DMS114 treated with DMSO at 0.1 percent for 48 hours (cell line): ENCODE measurements around the gene DEGS1.

Source experiments
- DNase-seq: peaks from one replicate; lab custom pipeline; 2025; ENCODE audit not compliant: unreplicated experiment; lab: John Stamatoyannopoulos, UW

The DEGS1 gene

DNA sequence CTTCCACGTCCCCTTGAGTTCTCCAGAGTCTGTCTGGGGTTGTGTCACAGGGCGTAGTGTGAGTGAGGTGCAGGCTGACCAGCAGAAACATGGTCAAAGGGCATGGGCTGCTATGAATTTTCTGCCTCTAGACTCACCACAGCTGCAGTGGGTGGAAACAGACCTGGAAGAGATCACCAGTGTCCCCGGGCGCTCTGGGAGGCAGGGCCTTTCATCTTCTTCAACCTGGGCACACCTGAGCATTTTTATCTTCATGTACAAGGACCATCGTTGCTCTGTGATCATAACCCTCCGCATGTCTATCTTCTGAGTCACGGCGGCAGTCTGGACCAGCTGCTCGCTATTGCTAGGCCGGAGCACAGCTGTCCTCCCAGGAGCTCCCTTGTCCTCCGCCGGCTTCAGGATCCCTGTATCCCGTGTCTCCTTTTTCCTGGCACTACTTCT, 29.6 kb downstream of the DEGS1 start:
- no peak for DNase-seq

DNA sequence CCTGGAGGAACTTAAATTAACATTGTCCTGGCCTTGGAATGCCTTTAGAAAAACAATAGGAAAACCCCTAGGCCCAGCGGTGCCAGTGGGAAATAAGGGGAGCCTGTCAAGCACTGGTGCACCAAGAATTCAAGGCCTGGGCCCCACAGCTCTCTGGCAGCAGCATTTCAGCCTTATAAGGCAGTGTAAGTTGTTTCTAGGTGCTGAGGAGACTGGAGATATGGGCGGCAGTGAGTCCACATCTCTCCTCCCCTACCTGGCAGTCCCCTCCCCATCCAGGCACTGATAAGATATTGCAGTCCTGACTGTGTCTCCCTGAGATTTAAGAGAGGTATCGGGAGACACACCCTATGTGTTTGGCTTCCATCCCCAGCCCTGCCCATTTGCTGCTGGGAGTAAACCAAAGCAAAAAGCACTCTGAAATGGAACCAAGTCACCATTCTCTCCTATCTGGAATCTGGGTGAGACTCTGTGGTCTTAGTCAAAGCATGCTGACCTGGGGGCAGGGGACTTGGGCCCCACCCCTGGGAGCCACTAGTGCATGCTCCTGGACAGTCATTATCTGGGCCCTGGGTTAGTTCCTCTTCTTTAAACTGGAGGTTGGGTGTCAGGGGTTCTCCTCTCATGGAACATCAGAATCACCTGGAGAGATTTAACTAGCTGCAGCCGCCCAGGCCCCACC, 30.5 kb downstream of the DEGS1 start:
- DNase-seq, result no peak

DNA sequence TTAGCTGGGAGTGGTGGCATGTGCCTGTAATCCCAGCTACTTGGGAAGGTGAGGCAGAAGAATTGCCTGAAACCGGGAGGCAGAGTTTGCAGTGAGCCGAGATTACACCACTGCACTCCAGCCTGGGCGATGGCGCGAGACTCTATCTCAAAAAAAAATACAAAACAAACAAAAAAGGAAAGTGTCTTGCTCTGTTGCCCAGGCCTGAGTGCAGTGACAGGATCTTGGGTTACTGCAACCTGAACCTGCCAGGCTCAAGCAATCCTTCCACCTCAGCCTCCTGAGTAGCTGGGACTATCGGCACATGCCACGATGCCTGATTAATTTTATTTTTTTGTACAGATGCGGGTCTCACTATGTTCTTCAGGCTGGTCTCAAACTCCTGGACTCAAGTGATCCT, 33.3 kb downstream of the DEGS1 start:
- DNase-seq, result no peak

DNA sequence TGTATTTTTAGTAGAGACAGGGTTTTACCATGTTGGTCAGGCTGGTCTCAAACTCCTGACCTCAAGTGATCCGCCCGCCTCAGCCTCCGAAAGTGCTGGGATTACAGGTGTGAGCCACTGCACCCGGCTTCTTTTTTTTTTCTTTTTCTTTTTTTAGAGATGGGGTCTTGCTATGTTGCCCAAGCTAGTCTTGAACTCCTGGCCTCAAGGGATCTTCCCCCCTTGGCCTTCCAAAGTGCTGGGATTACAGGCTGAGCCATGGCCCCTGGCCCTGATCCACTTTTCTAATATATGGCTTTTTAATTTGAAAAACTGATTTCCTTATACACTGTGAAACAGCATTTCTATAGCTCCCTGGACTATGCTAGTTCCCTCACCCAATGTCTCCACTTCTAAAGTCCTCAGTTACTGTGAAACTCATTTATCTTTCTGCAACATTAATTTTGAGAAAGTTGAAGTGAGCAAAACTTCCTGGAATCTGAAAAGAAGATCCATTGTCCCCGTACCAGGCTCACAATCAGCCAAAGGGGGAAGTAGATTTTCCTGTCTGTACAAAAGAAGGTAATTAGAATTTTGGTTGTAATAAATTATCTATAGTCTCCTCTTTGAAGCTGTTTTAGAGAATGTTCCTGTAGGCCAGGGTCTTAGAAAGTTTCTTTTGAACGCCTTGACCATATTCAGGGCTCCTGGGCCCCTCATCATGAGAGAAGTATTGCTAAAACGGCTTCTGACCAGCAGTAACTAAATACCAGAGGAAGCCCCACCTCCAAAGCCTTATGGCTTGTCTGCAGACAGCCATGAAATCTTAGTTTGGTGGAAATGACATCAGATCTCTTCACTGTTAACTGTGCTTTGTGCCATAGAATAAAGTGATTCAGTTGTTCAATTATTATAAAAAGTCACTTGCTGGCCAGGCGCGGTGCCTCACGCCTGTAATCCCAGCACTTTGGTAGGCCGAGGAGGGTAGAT, 34.9 kb downstream of the DEGS1 start:
- DNase-seq, result no peak

DNA sequence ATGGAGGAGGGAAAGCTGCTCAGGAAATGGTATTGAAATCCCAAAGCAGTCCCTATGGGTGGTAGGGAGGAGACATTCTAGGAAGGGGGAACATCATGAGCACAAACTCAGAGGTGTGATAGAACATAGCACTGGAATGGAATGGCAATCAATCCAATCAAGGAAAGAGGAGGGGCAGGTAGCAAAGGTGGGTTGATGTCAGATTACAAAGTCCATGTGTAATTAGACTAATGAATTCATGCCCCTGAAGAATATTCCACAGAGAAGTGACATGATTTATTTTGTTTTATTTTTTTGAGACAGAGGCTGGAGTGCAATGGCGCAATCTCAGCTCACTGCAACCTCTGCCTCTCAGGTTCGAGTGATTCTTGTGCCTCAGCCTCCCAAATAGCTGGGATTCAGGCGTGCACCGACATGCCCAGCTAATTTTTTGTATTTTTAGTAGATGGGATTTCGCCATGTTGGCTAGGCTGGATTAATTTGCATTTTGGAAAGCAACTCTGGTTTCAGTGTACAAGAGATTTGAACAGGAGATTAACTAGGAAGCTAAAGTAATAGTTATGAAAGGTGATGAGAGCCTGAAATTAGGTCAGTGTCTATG, 36.1 kb downstream of the DEGS1 start:
- no peak for DNase-seq

DNA sequence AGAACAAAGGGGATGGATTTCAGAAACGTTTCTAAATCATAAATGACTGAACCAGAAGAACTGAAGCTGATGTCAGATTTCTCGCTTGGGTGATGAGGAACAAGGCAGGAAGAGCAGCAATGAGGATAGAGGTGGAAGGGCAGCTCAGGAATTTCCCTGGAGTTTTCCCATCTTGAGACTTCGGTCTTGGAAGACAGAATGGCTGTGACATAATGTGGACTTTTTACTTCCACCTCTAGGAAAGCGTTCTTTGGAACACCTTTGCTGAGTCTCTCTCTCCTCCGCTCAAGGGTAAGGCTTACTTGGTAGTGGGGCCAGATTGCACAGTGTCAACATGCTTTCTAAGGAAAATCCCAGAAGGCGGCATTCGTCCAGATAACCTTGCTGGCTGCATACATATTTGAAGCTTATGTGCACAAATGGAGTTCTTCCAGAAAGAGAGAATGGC, 36.6 kb downstream of the DEGS1 start:
- no peak for DNase-seq

DNA sequence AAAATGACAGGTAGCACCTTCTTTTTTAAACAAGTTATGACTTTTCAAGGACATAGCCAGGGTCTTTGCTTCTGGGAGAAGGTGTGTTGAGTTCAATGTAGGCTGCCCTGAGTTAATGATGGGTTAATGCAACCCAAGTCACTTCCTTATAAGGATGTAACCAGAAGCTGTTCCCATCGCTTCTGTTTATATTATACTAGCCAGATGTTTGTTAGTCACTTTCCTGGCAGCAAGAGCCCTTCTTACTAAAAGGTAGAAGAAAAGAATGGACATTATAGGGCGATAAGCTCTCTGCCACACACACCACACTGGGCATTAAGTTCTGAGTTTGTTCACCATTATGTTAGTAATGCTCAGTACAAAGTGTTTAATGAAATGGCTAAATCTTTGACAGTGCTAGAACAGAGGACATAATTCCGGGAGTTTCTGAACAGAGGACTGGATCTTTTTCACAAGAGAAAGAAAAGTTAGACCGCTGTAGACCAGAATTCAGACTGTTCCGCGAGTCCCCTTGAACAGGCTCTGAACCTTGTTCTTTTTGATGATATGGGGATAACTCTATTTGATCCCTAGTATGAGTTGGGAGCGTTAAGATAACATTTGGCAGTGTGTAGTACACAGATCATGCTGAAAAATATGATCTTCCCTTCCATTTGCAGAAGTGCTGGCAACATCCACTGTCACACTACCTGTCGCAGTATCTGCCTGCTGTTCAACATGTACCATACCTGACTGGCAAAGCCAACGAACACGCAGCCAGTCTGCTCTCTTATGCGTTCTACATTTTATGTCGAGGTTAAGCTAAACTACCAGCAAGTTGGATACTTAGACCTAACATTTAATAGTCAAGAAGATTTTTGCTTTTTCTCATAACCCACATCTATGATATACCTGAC, 41.0 kb downstream of the DEGS1 start:
- DNase-seq, result no peak

DNA sequence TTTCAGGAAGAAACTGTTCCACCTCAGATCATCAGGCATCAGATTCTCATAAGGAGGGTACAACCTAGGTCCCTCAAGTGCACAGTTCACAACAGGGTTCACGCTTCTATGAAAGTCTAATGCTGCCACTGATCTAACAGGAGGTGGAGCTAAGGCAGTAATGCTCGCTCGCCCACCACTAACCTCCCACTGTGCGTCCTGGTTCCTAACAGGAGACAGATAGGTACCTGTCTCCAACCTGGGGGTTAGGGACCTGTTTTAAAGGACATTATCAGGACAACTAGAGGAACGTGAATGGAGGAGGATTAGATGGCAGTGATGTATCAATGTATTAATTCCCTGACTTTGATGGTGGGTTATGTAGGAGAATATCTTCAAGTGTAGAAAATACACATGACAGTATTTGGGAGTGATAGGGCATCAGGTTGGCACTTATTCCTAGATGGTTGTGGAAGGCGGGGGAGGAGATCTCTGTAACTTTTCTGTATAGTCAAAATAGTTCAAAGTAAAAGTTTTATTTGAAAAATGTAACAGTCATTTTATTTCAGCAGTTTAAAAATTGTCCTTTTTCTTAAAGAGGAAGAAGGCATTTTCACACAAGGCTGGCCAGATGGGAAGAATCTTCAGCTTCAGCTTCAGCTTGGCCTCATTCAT, 43.9 kb downstream of the DEGS1 start:
- no peak for DNase-seq

DNA sequence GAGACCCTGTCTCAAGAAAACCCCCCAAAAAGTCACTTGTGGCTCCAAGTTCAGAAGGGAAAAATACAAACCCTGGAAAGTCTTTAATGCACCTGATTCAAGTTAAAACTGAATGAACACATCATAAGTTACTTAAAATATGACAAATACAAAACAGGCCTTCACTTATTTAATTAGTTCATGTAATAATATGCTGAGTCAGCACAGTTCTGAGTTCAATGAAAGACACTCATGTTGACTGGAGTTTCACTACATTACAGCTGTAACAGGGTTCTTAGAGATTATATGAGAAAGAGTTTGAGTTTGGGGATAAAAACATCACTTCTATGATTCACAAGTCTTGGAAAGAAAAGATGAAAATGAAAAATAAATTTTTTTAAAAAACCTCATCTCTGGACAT, 51.0 kb downstream of the DEGS1 start:
- DNase-seq, result no peak

DNA sequence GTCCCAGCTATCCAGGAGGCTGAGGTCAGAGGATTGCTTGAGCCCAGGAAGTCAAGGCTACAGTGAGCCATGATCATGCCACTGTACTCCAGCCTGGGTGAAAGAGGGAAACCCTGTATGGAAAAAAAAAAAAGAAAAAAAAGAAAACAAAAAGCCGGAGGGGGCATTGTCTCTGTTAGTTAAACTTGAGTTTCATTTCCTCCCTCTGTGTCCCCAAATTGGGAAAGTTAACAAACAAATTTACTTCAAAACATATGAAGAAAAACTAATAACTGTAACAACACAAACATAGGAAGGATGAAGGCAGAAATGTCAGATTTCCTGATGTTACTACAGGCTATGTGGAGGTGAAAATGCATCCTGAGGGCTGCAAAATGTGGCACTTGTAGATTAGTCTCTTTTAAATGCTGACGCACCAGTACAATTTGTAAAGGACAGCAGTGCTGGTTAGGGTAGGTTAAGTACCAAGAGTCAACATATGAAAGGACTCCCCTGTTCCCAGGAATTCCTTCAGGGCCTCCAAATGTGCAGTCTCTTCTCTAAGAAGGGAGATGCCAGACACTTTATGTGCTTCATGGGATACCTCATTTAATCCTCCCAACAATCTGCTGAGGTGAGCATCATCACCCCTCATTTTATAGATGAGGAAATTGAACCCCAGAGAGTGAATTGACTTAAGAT, 52.9 kb downstream of the DEGS1 start:
- DNase-seq, result no peak

DNA sequence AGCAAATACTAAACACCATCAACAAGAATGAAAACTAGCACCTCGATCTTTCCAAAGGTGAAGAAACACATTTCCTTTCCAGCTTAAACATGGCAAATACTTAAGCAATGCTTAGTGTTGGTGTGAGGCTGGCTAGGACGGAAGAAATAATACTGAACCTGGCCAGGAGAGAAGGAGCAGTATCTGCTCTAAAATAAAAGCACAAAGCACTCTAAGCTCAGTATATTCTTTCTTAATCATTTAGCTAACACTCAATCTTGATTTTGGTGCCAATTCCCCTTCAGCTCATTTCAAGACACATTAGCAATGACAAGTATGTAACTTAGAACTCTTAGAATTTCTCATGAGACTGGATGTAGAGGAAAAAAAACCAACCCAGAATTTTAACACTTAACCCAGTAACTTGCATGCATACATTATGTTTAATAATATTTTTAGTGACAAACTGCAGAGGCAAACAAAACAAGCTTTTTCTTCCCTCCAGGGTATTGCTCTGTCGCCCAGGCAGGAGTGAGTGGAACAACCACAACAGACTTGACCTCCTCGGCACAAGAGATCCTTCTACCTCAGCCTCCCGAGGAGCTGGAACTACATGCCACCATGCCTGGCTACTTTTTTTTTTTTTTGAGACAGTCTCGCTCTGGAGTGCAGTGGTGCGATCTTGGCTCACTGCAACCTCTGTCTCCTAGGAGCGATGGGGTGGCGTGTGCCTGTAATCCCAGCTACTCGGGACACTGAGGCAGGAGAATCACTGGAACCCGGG, 54.3 kb downstream of the DEGS1 start:
- DNase-seq, result no peak

DNA sequence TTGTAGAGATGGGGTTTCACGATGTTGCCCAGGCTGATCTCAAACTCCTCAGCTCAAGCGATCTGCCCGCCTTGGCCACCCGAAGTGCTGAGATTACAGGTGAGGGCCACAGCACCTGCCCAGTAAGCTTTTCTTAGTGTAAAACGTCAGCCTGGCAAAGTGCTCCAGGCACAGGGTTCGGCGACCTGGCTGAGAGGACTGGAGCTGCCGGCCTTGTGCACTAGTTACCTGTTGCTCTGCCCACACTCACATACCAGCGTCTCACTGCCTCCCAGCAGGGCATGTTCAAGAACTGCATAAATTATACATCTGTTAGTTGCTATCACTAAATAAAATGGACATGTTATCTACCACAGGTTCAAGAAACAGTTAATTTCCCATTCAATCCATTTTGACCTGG, 55.2 kb downstream of the DEGS1 start:
- no peak for DNase-seq

DNA sequence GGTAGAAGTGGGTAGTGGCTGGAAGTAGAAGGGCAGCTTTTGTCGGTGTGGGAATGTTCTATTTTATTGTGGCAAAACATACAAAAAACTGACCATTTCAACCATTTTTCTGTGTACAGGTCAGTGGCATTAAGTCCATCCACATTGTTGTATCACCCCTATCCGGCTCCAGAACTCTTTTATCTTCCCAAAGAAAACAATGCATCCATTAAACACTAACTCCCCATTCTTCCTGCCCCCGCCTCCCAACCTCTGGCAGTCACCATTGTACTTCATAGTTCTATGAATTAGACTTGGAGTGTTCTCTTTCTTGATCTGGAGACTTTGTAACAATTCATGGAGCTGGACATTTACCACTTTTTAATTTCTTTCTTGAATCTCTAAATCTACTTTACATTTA, 55.7 kb downstream of the DEGS1 start:
- no peak for DNase-seq
